ENCODE results near the gene OR10H1.

OR10H1 gene, protein sequence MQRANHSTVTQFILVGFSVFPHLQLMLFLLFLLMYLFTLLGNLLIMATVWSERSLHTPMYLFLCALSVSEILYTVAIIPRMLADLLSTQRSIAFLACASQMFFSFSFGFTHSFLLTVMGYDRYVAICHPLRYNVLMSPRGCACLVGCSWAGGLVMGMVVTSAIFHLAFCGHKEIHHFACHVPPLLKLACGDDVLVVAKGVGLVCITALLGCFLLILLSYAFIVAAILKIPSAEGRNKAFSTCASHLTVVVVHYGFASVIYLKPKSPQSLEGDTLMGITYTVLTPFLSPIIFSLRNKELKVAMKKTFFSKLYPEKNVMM

DNA sequence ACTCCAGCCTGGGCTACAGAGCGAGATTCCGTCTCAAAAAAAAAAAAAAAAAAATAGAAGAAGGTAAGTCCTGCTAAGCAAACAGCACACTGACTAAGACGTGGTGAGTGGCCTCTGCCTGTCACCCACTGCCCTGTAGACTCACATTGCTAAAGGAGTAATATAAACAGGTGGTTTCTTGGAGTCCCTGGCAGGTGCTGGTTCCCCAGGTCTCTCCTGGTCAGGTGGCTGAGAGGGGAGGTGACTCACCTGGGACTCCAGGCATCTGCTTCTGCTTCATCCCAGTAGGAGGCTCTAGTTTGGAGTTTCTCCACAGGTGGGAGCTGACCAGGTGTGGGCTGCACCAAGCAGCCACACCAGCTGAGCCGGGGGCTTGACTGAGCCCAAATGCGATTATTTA lies at the start of gene OR10H1:
OR10H1 (minus strand) TSS at position 359 of the 400 bp plus-strand sequence. CDS start 7,627 bp downstream, outside the sequence.
- Histone ChIP-seq H3K4me2 (ENCODE audit: low read depth, low read length) (no peak within 1 kb of the TSS), H3K79me2 (ENCODE audit: low read length) (no peaks in the 10 kb centered on the region), H3F3A (ENCODE audit: insufficient read depth, low read length) (no peaks in the 10 kb centered on the region), H3K27me3 (replicated peaks; ENCODE audit: insufficient read depth, low read length) (peaks cover 75% of the 10 kb centered on the region), H3K36me3 (replicated peaks; ENCODE audit: insufficient read depth, low read length) (no peaks in the 10 kb centered on the region), H3K4me1 (ENCODE audit: low read length) (no peaks in the 10 kb centered on the region), H4K20me1 (ENCODE audit: insufficient read depth, low read length) (no peaks in the 10 kb centered on the region), H3K9me2 (replicated peaks; ENCODE audit: insufficient read depth, low read length) (no peaks in the 10 kb centered on the region), H3K27ac (ENCODE audit: low read length) (no peak within 1 kb of the TSS), H3K9ac (ENCODE audit: low read length) (no peak within 1 kb of the TSS), H2AFZ (ENCODE audit: low read length) (no peak within 1 kb of the TSS), H3K9me3 (replicated peaks; ENCODE audit: insufficient read depth, low read length) (no peaks in the 10 kb centered on the region), H3K4me3 (ENCODE audit: low read length) (no peak within 1 kb of the TSS)
- TF ChIP-seq EZH2phosphoT487 (IDR thresholded peaks at IDR 0.05; ENCODE audit: low read length), result no peak
- TF ChIP-seq EZH2 (optimal IDR thresholded peaks at IDR 0.05; ENCODE audit: low read depth, low read length), result no peak
- no peak for TF ChIP-seq CTCF (IDR thresholded peaks at IDR 0.05; ENCODE audit: low read length)
- DNase-seq, result no peak

- Histone ChIP-seq H4K20me1 (ENCODE audit: insufficient read depth, low read length) (no peaks in the 10 kb centered on the region), H3K4me2 (ENCODE audit: low read depth, low read length) (no peak overlapping the region), H3K79me2 (ENCODE audit: low read length) (no peaks in the 10 kb centered on the region), H3K4me3 (ENCODE audit: low read length) (no peak overlapping the region), H3K9me2 (replicated peaks; ENCODE audit: insufficient read depth, low read length) (no peaks in the 10 kb centered on the region), H3F3A (ENCODE audit: insufficient read depth, low read length) (no peaks in the 10 kb centered on the region), H3K4me1 (ENCODE audit: low read length) (no peaks in the 10 kb centered on the region), H3K36me3 (replicated peaks; ENCODE audit: insufficient read depth, low read length) (no peaks in the 10 kb centered on the region), H3K27me3 (replicated peaks; ENCODE audit: insufficient read depth, low read length) (peaks cover 78% of the 10 kb centered on the region), H3K27ac (ENCODE audit: low read length) (no peak overlapping the region), H3K9me3 (replicated peaks; ENCODE audit: insufficient read depth, low read length) (no peaks in the 10 kb centered on the region), H2AFZ (ENCODE audit: low read length) (no peak overlapping the region), H3K9ac (ENCODE audit: low read length) (no peak overlapping the region)
- no peak for TF ChIP-seq EZH2phosphoT487 (IDR thresholded peaks at IDR 0.05; ENCODE audit: low read length)
- no peak for TF ChIP-seq CTCF (IDR thresholded peaks at IDR 0.05; ENCODE audit: low read length)
- TF ChIP-seq EZH2 (optimal IDR thresholded peaks at IDR 0.05; ENCODE audit: low read depth, low read length), result no peak
- no peak for DNase-seq
Observed at GRCh38 chr19:15864824-15865223, 49.4 kb upstream of the OR10H1 start.

DNA sequence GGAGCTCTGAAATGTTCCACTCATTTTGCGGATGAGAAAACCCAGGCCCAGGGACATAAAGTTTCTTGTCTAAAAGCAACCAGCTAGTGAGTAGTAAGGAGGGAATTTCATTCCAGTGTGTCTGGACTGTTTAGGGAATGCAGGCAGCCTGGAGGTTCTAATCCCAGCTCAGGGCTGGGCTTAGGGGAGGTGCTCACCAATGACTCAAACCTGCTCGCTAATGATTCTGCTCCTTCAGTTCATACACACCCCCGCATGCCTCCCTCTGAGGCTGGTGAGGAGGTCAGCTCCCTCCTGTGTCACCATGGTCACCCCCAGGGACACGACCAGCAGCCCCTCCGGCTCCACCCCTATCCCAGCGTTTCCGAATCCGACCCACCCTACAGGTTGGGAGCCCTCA lies 47.8 kb upstream of the OR10H1 start:
- Histone ChIP-seq H3K4me1 (ENCODE audit: low read length) (no peaks in the 10 kb centered on the region), H2AFZ (ENCODE audit: low read length) (no peak overlapping the region), H3K9ac (ENCODE audit: low read length) (no peak overlapping the region), H3K4me2 (ENCODE audit: low read depth, low read length) (no peak overlapping the region), H3F3A (ENCODE audit: insufficient read depth, low read length) (no peaks in the 10 kb centered on the region), H4K20me1 (ENCODE audit: insufficient read depth, low read length) (no peaks in the 10 kb centered on the region), H3K4me3 (ENCODE audit: low read length) (no peak overlapping the region), H3K9me3 (replicated peaks; ENCODE audit: insufficient read depth, low read length) (no peaks in the 10 kb centered on the region), H3K27me3 (replicated peaks; ENCODE audit: insufficient read depth, low read length) (peaks cover 78% of the 10 kb centered on the region), H3K36me3 (replicated peaks; ENCODE audit: insufficient read depth, low read length) (no peaks in the 10 kb centered on the region), H3K9me2 (replicated peaks; ENCODE audit: insufficient read depth, low read length) (no peaks in the 10 kb centered on the region), H3K79me2 (ENCODE audit: low read length) (no peaks in the 10 kb centered on the region), H3K27ac (ENCODE audit: low read length) (no peak overlapping the region)
- DNase-seq, result no peak
- TF ChIP-seq EZH2 (optimal IDR thresholded peaks at IDR 0.05; ENCODE audit: low read depth, low read length) (no peak), EZH2phosphoT487 (IDR thresholded peaks at IDR 0.05; ENCODE audit: low read length) (no peak), CTCF (IDR thresholded peaks at IDR 0.05; ENCODE audit: low read length) (no peak)
